Upper lobe of left lung (tissue), 6 donors: ENCODE measurements around the gene GNGT1. TPM values are rescaled to one million over a fixed set of nuclear protein-coding genes. Genes with fewer than 3 reads are reported as not detected.

Source experiments
- ATAC-seq, 2 donors: fragments of 200-7000 bp; cut with Tn5 transposase; one replicate each; pipeline ENCODE4 v1.9.1; 2022; ENCODE audit warnings: mild to moderate bottlenecking in 2 of 2, moderate library complexity in 2 of 2; ENCODE audit not compliant: low FRiP score in 2 of 2
- DNase-seq, 2 donors: peaks; one replicate each; pipeline ENCODE4 v3.0.0-alpha.2; 2019 to 2020
- H3K27ac ChIP-seq, 4 donors: fragments of 200-600 bp; sonication (generic); one replicate each; pipeline ENCODE4 v1.5.1; 2016 to 2019
- H3K27me3 ChIP-seq, 4 donors: fragments of 200-600 bp; sonication (generic); one replicate each; pipeline ENCODE4 v1.5.1; 2017 to 2019
- H3K36me3 ChIP-seq, 4 donors: fragments of 200-600 bp; sonication (generic); one replicate each; pipeline ENCODE4 v1.5.1; 2016 to 2019
- H3K4me1 ChIP-seq, 4 donors: fragments of 200-600 bp; sonication (generic); one replicate each; pipeline ENCODE4 v1.5.1; 2018 to 2019
- H3K4me3 ChIP-seq, 4 donors: fragments of 200-600 bp; sonication (generic); one replicate each; pipeline ENCODE4 v1.5.1; 2017 to 2019; ENCODE audit warnings: mild to moderate bottlenecking in 2 of 4, moderate library complexity in 1 of 4
- H3K9me3 ChIP-seq, 4 donors: fragments of 200-600 bp; sonication (generic); one replicate each; pipeline ENCODE4 v1.5.1; 2018 to 2019
- CTCF ChIP-seq, 6 experiments: fragments of 450-650 bp in 4 of 6; fragments of 200-600 bp in 2 of 6; sonication (generic) in 2 of 6; IDR thresholded peaks; one replicate each; pipeline ENCODE4 v1.5.1; 2016 to 2019; ENCODE audit warnings: antibody characterized with exemption in 6 of 6
- EP300 ChIP-seq, 4 donors: sonication (generic); formaldehyde crosslinking; IDR thresholded peaks; one replicate each; pipeline ENCODE4 v1.5.1; 2017; ENCODE audit warnings: antibody characterized with exemption in 4 of 4, control low read depth in 2 of 4
- POLR2A ChIP-seq, 4 donors: fragments of 450-650 bp; IDR thresholded peaks; one replicate each; pipeline ENCODE4 v1.5.1; 2016 to 2017; ENCODE audit warnings: antibody characterized with exemption in 4 of 4, mild to moderate bottlenecking in 2 of 4
- POLR2AphosphoS5 ChIP-seq, 2 donors: sonication (generic); formaldehyde crosslinking; IDR thresholded peaks; one replicate each; pipeline ENCODE4 v1.5.1; 2017; ENCODE audit warnings: antibody characterized with exemption in 2 of 2
- WGBS, 2 donors: methylation state at CpG; one replicate each; pipeline ENCODE4 v1.1.5; 2017 to 2018; 5-methylcytosine and 5-hydroxymethylcytosine counted together
- small RNA-seq, 4 donors: library from RNA; depleted of rRNA; stranded (forward); fragments of <200 nt; gene quantifications; one replicate each; pipeline ENCODE3, GENCODE V24; 2016
- total RNA-seq, 6 donors: library from RNA; depleted of rRNA in 4 of 6; stranded (reverse); fragments of >200 nt in 4 of 6; gene quantifications; one replicate each; pipeline versions ENCODE4 v1.1.0 to v1.2.1, GENCODE V29; 2016 to 2021
- donor health status: DM: no; HTN: no; CAD: no; lungs with moderate emphysema.
- donor health status: DM: no; HTN: yes; CAD: no; lungs with severe emphysema.

GNGT1 gene
- total RNA-seq, 6 donors from 2014 or later = not detected

- no peak overlapping the region for H3K4me3 ChIP-seq
- no peak for ATAC-seq
- no peaks in the 10 kb centered on the region for H3K9me3 ChIP-seq
- no peaks in the 10 kb centered on the region for H3K4me1 ChIP-seq
- no peak for DNase-seq
- no peaks in the 10 kb centered on the region for H3K27me3 ChIP-seq
- no peak overlapping the region for H3K27ac ChIP-seq
- TF ChIP-seq POLR2AphosphoS5 (IDR thresholded peaks at IDR 0.05) = no peak
- no peak for TF ChIP-seq EP300 (IDR thresholded peaks at IDR 0.05)
- TF ChIP-seq POLR2A (IDR thresholded peaks at IDR 0.05) = no peak
- no peak for TF ChIP-seq CTCF (IDR thresholded peaks at IDR 0.05)
- WGBS, 2 donors = 95 to 100% methylated on average over 1 of the region's 1 CpG
- no peaks in the 10 kb centered on the region for H3K36me3 ChIP-seq
These were observed 51.4 kb downstream of the GNGT1 start for GRCh38 chr7:93957767-93958166.

GRCh38 chr7:93958216-93958615, 51.8 kb downstream of the GNGT1 start:
- H3K27ac ChIP-seq = no peak overlapping the region
- DNase-seq (no peak), ATAC-seq (no peak)
- no peaks in the 10 kb centered on the region for H3K27me3 ChIP-seq
- TF ChIP-seq EP300 (IDR thresholded peaks at IDR 0.05) (no peak), POLR2A (IDR thresholded peaks at IDR 0.05) (no peak), CTCF (IDR thresholded peaks at IDR 0.05) (no peak), POLR2AphosphoS5 (IDR thresholded peaks at IDR 0.05) (no peak)
- no peaks in the 10 kb centered on the region for H3K9me3 ChIP-seq
- H3K4me1 ChIP-seq = no peaks in the 10 kb centered on the region
- 85 to 92% methylated on average over 3 of the region's 3 CpGs for WGBS, 2 donors
- H3K4me3 ChIP-seq = no peak overlapping the region
- no peaks in the 10 kb centered on the region for H3K36me3 ChIP-seq

GRCh38 chr7:93958651-93959050, 52.3 kb downstream of the GNGT1 start:
- H3K4me3 ChIP-seq = no peak overlapping the region
- H3K27me3 ChIP-seq = no peaks in the 10 kb centered on the region
- no peaks in the 10 kb centered on the region for H3K9me3 ChIP-seq
- no peaks in the 10 kb centered on the region for H3K36me3 ChIP-seq
- no peaks in the 10 kb centered on the region for H3K4me1 ChIP-seq
- no peak overlapping the region for H3K27ac ChIP-seq
- 78 to 83% methylated on average over 3 of the region's 3 CpGs for WGBS, 2 donors
- no peak for DNase-seq
- TF ChIP-seq EP300 (IDR thresholded peaks at IDR 0.05) (no peak), POLR2A (IDR thresholded peaks at IDR 0.05) (no peak), POLR2AphosphoS5 (IDR thresholded peaks at IDR 0.05) (no peak), CTCF (IDR thresholded peaks at IDR 0.05) (no peak)
- ATAC-seq = no peak

Small RNAs within 50 kb of the gene (small RNA-seq; reads per million reads assigned to genes)
- gene AC002076.2 = 0 reads per million in 4 donors

Other genes starting within 250 kb of the GNGT1 start
- 1 to 10 TPM in 4 of 6 donors, not detected in 2; 1.8 to 7.6 (median 3.9) TPM for gene TFPI2, start 15.8 kb upstream of the GNGT1 start, total RNA-seq
- 10 to 100 TPM in 5 of 6 donors, 1 to 10 TPM in 1; 1.0 to 28.5 (median 15.8) TPM for gene GNG11, start 15.2 kb downstream of the GNGT1 start, total RNA-seq
- 10 to 100 TPM; 11.7 to 39.2 (median 21.1) TPM for gene BET1, start 97.8 kb downstream of the GNGT1 start, total RNA-seq